Measurements from ENCODE around the gene ABAT. TPM values are rescaled to one million over a fixed set of nuclear protein-coding genes. Genes with fewer than 3 reads are reported as not detected.

The ABAT gene
- total and polyA plus RNA-seq, 2 of the 8 experiments (the other 6 are each of a cell fraction or from before 2014, with no cell fraction given): 6.4 to 8.4 TPM

GRCh38 chr16:8660841-8661301, 13.5 kb upstream of the ABAT start (continued):
- TF ChIP-seq RAD21 (IDR thresholded peaks at IDR 0.05 in 1 of 2, conservative IDR thresholded peaks at IDR 0.05 in 1 of 2; ENCODE audit: low read depth in 2 of 2, low read length in 2 of 2) (peak; percentile 99 to 100), MAX (IDR thresholded peaks at IDR 0.05) (0 out of 2 replicates have a peak, but pooled peaks have one; percentile 25)
